ENCODE measurements around the gene CORIN.

CORIN gene

GRCh38 chr4:47837908-47838294 lies at the start of gene CORIN:
TSS of gene CORIN (minus strand) at chr4:47838067. CDS start at chr4:47837949, 118 bp downstream.
- DNase-seq: no peak

- DNase-seq: no peak
These were observed 44.4 kb upstream of the CORIN start for GRCh38 chr4:47882228-47882627.

GRCh38 chr4:47879458-47879857 lies 41.6 kb upstream of the CORIN start:
- DNase-seq: no peak

- DNase-seq: no peak
These were observed 39.1 kb upstream of the CORIN start for GRCh38 chr4:47876784-47877546.

GRCh38 chr4:47876310-47876709 lies 38.4 kb upstream of the CORIN start:
- DNase-seq: no peak

- no peak for DNase-seq
These were observed 36.1 kb upstream of the CORIN start for GRCh38 chr4:47873877-47874541.

GRCh38 chr4:47863486-47863885 lies 25.6 kb upstream of the CORIN start:
- DNase-seq: no peak

GRCh38 chr4:47862297-47862696 lies 24.4 kb upstream of the CORIN start:
- no peak for DNase-seq

- no peak for DNase-seq
These were observed 22.4 kb upstream of the CORIN start for GRCh38 chr4:47860305-47860704.

GRCh38 chr4:47858006-47858405 lies 20.1 kb upstream of the CORIN start:
- DNase-seq: no peak

- no peak for DNase-seq
These were observed 18.8 kb upstream of the CORIN start for GRCh38 chr4:47856713-47857112.

- no peak for DNase-seq
These were observed 17.5 kb upstream of the CORIN start for GRCh38 chr4:47855350-47855749.

GRCh38 chr4:47852136-47852535 lies 14.3 kb upstream of the CORIN start:
- no peak for DNase-seq

GRCh38 chr4:47849466-47849865 lies 11.6 kb upstream of the CORIN start:
- no peak for DNase-seq

- no peak for DNase-seq
These were observed 10.2 kb upstream of the CORIN start for GRCh38 chr4:47848041-47848440.

GRCh38 chr4:47842985-47843384 lies 5.1 kb upstream of the CORIN start:
- no peak for DNase-seq

GRCh38 chr4:47840291-47840690 lies 2.4 kb upstream of the CORIN start:
- no peak for DNase-seq

- DNase-seq: peak; percentile 57 to 58
These were observed 1.4 kb upstream of the CORIN start for GRCh38 chr4:47839259-47839658.

- DNase-seq: no peak
These were observed 578 bp upstream of the CORIN start for GRCh38 chr4:47838445-47838844.

GRCh38 chr4:47837094-47837907 lies 566 bp downstream of the CORIN start:
- peak; percentile 37 to 58 for DNase-seq

GRCh38 chr4:47836641-47837093 lies 1.2 kb downstream of the CORIN start:
- peak; percentile 59 to 72 for DNase-seq

- no peak for DNase-seq
These were observed 2.4 kb downstream of the CORIN start for GRCh38 chr4:47835494-47835893.

GRCh38 chr4:47831026-47831679 lies 6.7 kb downstream of the CORIN start:
- no peak for DNase-seq

All from stimulated activated CD4-positive, alpha-beta T cell treated with anti-CD3 and anti-CD28 coated beads, Interleukin-2, amount 100 ng/mL, for 24 hours (primary cell).